MCF 10A (cell line): ENCODE results near the gene ANKRD13D. TPM values are rescaled to one million over a fixed set of nuclear protein-coding genes. Genes with fewer than 3 reads are reported as not detected.

Experiments
- BruUV-seq: library from RNA; stranded (reverse); fragments of 400-500 nt; replicated peaks from 2 replicates; lab custom pipeline; 2021; lab: Mats Ljungman, UMichigan
- CTCF ChIA-PET: fragments of 300-600 bp; sonication (Branson Sonifier 250); formaldehyde crosslinking; extraction: SDS; loops from one replicate; lab custom pipeline; 2021; ENCODE audit warnings: antibody characterized with exemption, inconsistent platforms; lab: Yijun Ruan, JAX
- POLR2A ChIA-PET: fragments of 300-600, 350-650 bp; sonication (Branson Sonifier 250); formaldehyde crosslinking; extraction: SDS; loops from one replicate; lab custom pipeline; 2020; ENCODE audit warnings: antibody characterized with exemption, inconsistent platforms; lab: Yijun Ruan, JAX
- DNase-seq: peaks from one replicate; pipeline ENCODE4 v3.0.0-alpha.2; 2018; ENCODE audit not compliant: unreplicated experiment
- H3K27ac Mint-ChIP-seq: one replicate; pipeline ENCODE4 v1.8.0; 2022; ENCODE audit warnings: mild to moderate bottlenecking, low read depth, mixed read lengths; ENCODE audit not compliant: unreplicated experiment
- H3K27me3 Mint-ChIP-seq: one replicate; pipeline ENCODE4 v1.8.0; 2022; ENCODE audit warnings: mixed read lengths; ENCODE audit not compliant: insufficient read depth, unreplicated experiment
- H3K36me3 Mint-ChIP-seq: one replicate; pipeline ENCODE4 v1.8.0; 2022; ENCODE audit warnings: mild to moderate bottlenecking, moderate library complexity, mixed read lengths; ENCODE audit not compliant: insufficient read depth, unreplicated experiment
- H3K4me1 Mint-ChIP-seq: one replicate; pipeline ENCODE4 v1.8.0; 2022; ENCODE audit warnings: mixed read lengths; ENCODE audit not compliant: insufficient read depth, unreplicated experiment
- H3K4me3 Mint-ChIP-seq: one replicate; pipeline ENCODE4 v1.8.0; 2022; ENCODE audit warnings: mild to moderate bottlenecking, moderate library complexity, mixed read lengths; ENCODE audit not compliant: unreplicated experiment
- H3K9me3 Mint-ChIP-seq: one replicate; pipeline ENCODE4 v1.8.0; 2022; ENCODE audit warnings: mixed read lengths; ENCODE audit not compliant: unreplicated experiment
- intact Hi-C: fragments of 100-400 bp; cut with micrococcal nuclease; formaldehyde crosslinking; loops from 2 replicates; pipeline ENCODE4 v1.14.1; 2022
- total RNA-seq: library from RNA; stranded (reverse); gene quantifications from 2 replicates; pipeline ENCODE4 v1.2.3, GENCODE V29; 2022
- TF ChIP-seq, protein P1 (sequence below): fragments of 200-600 bp; IDR thresholded peaks from one replicate; pipeline ENCODE4 v1.8.0; 2022; ENCODE audit warnings: antibody characterized with exemption, mild to moderate bottlenecking; ENCODE audit not compliant: unreplicated experiment

Gene ANKRD13D
- total RNA-seq, 1 experiment from 2014 or later: 39.7 TPM

DNA sequence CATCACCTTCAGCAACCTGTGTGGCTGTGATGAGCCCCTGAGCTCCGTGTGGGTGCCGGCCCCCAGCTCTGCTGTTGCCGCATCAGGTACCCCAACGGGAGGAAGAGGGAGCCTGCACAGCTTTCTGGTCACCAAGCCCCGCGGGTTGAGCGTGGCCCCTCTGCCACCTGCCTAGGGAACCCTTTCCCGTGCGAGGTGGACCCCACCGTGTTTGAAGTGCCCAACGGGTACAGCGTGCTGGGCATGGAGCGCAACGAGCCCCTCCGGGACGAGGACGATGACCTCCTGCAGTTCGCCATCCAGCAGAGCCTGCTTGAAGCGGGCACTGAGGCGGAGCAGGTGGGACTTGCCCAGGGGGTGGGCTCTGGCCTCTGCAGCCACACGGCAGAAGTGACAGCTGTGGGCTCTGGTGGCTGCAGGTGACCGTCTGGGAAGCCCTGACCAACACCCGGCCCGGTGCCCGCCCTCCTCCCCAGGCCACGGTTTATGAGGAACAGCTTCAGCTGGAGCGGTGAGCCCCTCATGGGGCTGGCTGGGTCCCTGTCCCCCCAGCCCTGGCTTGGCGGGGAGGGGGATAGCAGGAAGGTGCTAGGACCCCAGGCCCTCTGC, 12.3 kb downstream of the ANKRD13D start:
- peaks cover 11% of the 10 kb centered on the region for H3K4me1 Mint-ChIP-seq
- TF ChIP-seq, protein P1, sequence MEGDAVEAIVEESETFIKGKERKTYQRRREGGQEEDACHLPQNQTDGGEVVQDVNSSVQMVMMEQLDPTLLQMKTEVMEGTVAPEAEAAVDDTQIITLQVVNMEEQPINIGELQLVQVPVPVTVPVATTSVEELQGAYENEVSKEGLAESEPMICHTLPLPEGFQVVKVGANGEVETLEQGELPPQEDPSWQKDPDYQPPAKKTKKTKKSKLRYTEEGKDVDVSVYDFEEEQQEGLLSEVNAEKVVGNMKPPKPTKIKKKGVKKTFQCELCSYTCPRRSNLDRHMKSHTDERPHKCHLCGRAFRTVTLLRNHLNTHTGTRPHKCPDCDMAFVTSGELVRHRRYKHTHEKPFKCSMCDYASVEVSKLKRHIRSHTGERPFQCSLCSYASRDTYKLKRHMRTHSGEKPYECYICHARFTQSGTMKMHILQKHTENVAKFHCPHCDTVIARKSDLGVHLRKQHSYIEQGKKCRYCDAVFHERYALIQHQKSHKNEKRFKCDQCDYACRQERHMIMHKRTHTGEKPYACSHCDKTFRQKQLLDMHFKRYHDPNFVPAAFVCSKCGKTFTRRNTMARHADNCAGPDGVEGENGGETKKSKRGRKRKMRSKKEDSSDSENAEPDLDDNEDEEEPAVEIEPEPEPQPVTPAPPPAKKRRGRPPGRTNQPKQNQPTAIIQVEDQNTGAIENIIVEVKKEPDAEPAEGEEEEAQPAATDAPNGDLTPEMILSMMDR: no peak
- peaks cover 8% of the 10 kb centered on the region for H3K9me3 Mint-ChIP-seq
- CTCF ChIA-PET: interaction anchor here (2.3 kb wide), 1 partner anchor 16 kb away, joined by 8 read pairs; no protein-coding TSS in a partner anchor
- no peak overlapping the region for H3K4me3 Mint-ChIP-seq
- no peak overlapping the region for H3K27ac Mint-ChIP-seq
- H3K36me3 Mint-ChIP-seq: peaks cover 41% of the 10 kb centered on the region
- BruUV-seq: no TSS peak
- DNase-seq: no peak
- intact Hi-C loops: no loop called here
- no peaks in the 10 kb centered on the region for H3K27me3 Mint-ChIP-seq
- POLR2A ChIA-PET: interaction anchor here (2.0 to 5.7 kb wide), 7 partner anchors 9 to 246 kb away, joined by 7 to 107 read pairs (median 17); partner anchors contain the start of genes ANKRD13D, GRK2 and RHOD

DNA sequence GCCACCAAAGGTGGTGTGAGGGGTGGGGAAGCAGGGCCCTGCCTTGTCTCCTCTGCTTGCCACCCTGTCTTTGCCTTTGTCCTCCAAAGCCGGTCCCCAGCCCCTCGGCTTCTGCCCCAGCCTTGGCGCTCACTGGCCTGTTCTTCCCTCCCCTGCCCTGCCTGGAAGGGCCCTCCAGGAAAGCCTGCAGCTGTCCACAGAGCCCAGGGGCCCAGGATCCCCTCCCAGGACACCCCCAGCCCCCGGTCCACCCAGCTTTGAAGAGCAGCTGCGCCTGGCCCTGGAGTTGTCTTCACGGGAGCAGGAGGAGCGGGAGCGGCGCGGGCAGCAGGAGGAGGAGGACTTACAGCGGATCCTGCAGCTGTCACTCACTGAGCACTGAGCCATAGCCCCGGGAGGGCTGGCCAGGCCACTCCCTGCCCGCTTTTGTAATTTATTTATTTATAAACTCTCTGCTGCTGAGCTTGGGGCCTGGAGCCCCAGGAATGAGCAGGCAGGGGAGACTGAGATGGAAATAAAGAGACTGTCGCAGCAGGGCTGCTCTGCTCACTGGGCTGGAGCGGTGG, 12.9 kb downstream of the ANKRD13D start:
- DNase-seq: peak; percentile 78
- peak overlapping the region; percentile 70 for H3K4me3 Mint-ChIP-seq
- no peaks in the 10 kb centered on the region for H3K27me3 Mint-ChIP-seq
- peaks cover 36% of the 10 kb centered on the region for H3K36me3 Mint-ChIP-seq
- H3K4me1 Mint-ChIP-seq: peaks cover 11% of the 10 kb centered on the region
- TF ChIP-seq, protein P1: no peak
- H3K27ac Mint-ChIP-seq: no peak overlapping the region
- ChIA-PET CTCF (interaction anchor here (1.2 to 2.3 kb wide), 2 partner anchors 15 to 39 kb away, joined by 5 to 8 read pairs; no protein-coding TSS in a partner anchor), POLR2A (interaction anchor here (0.7 to 5.7 kb wide), 10 partner anchors 9 to 351 kb away, joined by 3 to 107 read pairs (median 10); partner anchors contain the start of genes ANKRD13D, GRK2, RAD9A and RHOD)
- intact Hi-C loops: loop anchor here (2.0 kb wide), 1 partner anchor 15 kb away; no protein-coding TSS in a partner anchor
- BruUV-seq: no TSS peak
- H3K9me3 Mint-ChIP-seq: peaks cover 1% of the 10 kb centered on the region

DNA sequence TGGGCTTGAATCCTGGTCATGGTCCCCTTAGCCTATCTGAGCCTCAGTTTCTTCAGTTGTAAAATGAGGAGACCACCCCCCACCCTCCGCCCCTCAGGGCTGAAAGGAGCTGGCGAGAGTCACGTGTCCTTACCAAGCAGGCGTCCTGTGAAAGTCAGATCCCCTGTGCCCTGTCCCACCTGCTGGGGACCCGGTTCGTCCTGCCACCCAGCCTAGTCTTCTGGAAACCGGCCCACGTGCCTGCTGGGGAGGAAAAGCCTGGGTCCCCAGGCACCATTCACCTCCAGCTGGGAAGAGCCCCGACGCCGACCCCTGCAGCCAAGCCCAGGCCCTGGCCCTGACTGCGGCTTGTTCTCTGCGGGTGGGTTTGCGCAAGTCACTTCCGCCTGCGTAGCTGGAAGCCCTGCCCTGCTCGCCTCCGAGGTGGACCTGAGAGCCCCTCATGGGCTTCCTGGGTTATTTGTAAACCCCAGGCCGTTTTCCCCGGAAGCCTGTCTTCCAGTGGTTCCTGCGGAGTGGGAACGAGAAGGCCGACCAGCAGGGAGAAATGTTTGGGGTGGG, 13.5 kb downstream of the ANKRD13D start:
- Mint-ChIP-seq H3K4me3 (peak overlapping the region; percentile 70), H3K36me3 (peaks cover 36% of the 10 kb centered on the region), H3K27me3 (no peaks in the 10 kb centered on the region), H3K27ac (peak overlapping the region; percentile 23), H3K9me3 (no peaks in the 10 kb centered on the region), H3K4me1 (peaks cover 11% of the 10 kb centered on the region)
- CTCF ChIA-PET: interaction anchor here (0.6 to 1.8 kb wide), 5 partner anchors 15 to 108 kb away, joined by 3 to 5 read pairs (median 4); no protein-coding TSS in a partner anchor
- intact Hi-C loops: loop anchor here (2.0 kb wide), 1 partner anchor 14 kb away; no protein-coding TSS in a partner anchor
- TF ChIP-seq, protein P1: no peak
- peak; percentile 66 for DNase-seq
- no TSS peak for BruUV-seq
- POLR2A ChIA-PET: interaction anchor here (0.6 to 5.7 kb wide), 16 partner anchors 10 to 352 kb away, joined by 3 to 107 read pairs (median 6); partner anchors contain the start of genes ANKRD13D, GRK2, PPP1CA and RAD9A
